Right atrium auricular region (tissue), 2 donors: ENCODE data around the gene ZBED4. TPM values are rescaled to one million over a fixed set of nuclear protein-coding genes. Genes with fewer than 3 reads are reported as not detected.

Experiments
- DNase-seq: peaks from one replicate; pipeline ENCODE4 v3.0.0-alpha.2; 2019; ENCODE audit warnings: low spot score
- H3K27ac ChIP-seq, 2 donors: fragments of 200-600 bp; sonication (generic); 1 replicate in 1 of 2; 2 replicates in 1 of 2; pipeline ENCODE4 v1.5.1; 2016 to 2019
- H3K27me3 ChIP-seq, 2 donors: fragments of 200-600 bp; sonication (generic); one replicate each; pipeline versions ENCODE4 v1.5.1 to v1.6.0; 2017 to 2019
- H3K36me3 ChIP-seq: fragments of 200-600 bp; sonication (generic); one replicate; pipeline ENCODE4 v1.5.1; 2016
- H3K4me1 ChIP-seq, 2 donors: fragments of 200-600 bp; sonication (generic); one replicate each; pipeline versions ENCODE4 v1.5.1 to v1.6.0; 2017 to 2019
- H3K4me3 ChIP-seq, 2 donors: fragments of 200-600 bp; sonication (generic); 1 replicate in 1 of 2; 2 replicates in 1 of 2; pipeline ENCODE4 v1.5.1; 2017 to 2019; ENCODE audit warnings: mild to moderate bottlenecking in 1 of 2, moderate library complexity in 1 of 2
- H3K9me3 ChIP-seq, 2 donors: fragments of 200-600 bp; sonication (generic); one replicate each; pipeline ENCODE4 v1.5.1; 2019
- total RNA-seq, 2 donors: library from RNA; depleted of rRNA; stranded (reverse); fragments of >200 nt; gene quantifications; one replicate each; pipeline ENCODE4 v1.1.0, GENCODE V29; 2016
- TF ChIP-seq, protein P1 (sequence below), 2 donors: fragments of 200-600 bp; sonication (generic); IDR thresholded peaks; one replicate each; pipeline ENCODE4 v1.5.1; 2019; ENCODE audit warnings: antibody characterized with exemption in 2 of 2

ZBED4 gene
- total RNA-seq, 2 donors from 2014 or later = 3.7 to 6.6 TPM

DNA sequence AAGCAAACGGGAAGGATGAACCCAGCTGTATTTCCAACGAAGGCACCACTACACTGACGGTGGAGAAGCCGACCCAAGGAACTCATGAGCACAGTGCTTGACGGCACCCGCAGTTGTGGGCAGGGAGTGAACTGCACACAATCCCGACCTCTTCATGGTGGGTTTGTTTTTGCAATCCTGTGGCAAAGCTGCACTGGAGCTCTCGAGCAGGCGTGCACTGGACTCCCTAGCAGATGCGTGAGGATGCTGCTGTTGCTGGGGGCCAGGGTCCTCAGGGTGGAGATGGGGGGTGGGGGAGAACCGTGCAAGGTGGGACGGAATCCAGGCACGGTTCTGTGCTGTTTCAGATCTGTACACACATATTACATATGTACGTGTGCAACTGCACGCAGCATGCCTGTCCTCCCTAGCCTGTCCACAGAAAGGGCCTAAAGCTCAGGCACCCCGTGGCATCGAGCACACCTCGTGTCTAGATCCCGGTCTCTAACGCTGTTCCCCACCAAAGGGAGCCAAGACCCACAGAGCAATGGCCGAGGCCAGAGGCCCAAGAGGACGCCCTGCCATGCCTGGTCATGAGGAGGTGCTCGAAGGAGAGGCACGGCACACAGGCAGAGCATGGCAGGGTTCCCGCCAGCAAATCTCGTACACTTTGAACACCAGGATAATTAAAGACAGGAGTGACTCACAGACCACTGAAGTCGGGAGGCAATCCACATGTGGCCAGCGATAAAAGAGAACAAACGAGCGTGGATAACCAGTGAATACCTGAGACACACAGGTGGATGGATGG, 47.0 kb downstream of the ZBED4 start:
- no peaks in the 10 kb centered on the region for H3K27me3 ChIP-seq
- no peaks in the 10 kb centered on the region for H3K4me1 ChIP-seq
- DNase-seq = no peak
- peaks cover 28% of the 10 kb centered on the region for H3K36me3 ChIP-seq
- H3K4me3 ChIP-seq = no peak overlapping the region
- TF ChIP-seq, protein P1, sequence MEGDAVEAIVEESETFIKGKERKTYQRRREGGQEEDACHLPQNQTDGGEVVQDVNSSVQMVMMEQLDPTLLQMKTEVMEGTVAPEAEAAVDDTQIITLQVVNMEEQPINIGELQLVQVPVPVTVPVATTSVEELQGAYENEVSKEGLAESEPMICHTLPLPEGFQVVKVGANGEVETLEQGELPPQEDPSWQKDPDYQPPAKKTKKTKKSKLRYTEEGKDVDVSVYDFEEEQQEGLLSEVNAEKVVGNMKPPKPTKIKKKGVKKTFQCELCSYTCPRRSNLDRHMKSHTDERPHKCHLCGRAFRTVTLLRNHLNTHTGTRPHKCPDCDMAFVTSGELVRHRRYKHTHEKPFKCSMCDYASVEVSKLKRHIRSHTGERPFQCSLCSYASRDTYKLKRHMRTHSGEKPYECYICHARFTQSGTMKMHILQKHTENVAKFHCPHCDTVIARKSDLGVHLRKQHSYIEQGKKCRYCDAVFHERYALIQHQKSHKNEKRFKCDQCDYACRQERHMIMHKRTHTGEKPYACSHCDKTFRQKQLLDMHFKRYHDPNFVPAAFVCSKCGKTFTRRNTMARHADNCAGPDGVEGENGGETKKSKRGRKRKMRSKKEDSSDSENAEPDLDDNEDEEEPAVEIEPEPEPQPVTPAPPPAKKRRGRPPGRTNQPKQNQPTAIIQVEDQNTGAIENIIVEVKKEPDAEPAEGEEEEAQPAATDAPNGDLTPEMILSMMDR (IDR thresholded peaks at IDR 0.05) = no peak
- no peak overlapping the region for H3K27ac ChIP-seq
- no peaks in the 10 kb centered on the region for H3K9me3 ChIP-seq

DNA sequence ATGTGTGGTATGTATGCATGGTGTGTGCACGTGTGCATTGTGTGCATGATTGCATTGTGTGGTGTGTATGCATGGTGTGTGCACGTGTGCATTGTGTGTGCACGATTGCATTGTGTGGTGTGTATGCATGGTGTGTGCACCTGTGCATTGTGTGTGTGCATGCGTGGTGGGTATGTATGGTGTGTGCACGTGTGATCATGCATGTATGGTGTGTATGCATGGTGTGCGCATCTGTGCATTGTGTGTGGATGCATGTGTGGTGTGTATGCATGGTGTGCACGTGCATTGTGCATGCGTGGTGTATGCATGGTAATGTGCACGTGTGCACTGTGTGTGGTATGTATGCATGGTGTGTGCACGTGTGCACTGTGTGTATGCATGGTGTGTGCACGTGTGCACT, 47.8 kb downstream of the ZBED4 start:
- no peaks in the 10 kb centered on the region for H3K9me3 ChIP-seq
- no peaks in the 10 kb centered on the region for H3K4me1 ChIP-seq
- no peaks in the 10 kb centered on the region for H3K27me3 ChIP-seq
- no peak overlapping the region for H3K27ac ChIP-seq
- no peak for DNase-seq
- H3K36me3 ChIP-seq = peaks cover 28% of the 10 kb centered on the region
- no peak overlapping the region for H3K4me3 ChIP-seq
- TF ChIP-seq, protein P1 (IDR thresholded peaks at IDR 0.05) = no peak

DNA sequence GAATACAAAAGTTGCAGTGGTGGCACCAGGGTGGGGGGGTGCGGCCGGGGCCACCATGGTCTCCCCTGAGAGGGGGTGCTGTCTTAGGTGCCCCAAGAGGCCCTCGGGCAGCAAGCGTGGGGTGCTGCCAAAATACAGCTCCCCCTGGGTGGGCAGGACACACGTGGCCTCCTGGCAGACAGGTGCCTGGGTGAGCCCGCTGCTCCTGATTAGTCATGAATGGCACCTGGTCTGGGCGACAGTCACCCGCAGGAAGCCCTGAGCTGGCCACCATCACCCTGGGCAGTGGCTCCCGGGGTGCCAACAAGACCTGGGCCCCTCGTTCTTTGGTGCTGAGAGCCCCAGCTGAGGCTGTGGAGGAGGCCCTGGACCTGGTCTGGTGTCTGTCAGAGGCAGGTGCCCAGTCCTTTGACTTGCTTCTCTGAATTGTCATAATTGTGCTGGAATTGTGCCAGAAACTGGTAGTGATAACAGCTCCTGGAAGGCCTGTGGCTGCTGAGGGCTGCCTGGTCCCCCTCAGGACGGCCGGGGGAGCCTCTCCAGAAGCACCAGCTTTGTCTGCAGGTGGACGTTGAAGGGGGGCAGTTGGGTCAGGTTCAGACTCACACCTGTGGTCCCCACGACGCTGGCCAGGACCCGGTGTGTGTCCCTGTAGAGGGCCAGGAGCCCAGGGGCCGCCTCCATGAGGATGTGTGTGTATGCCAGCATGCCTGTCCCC, 49.8 kb downstream of the ZBED4 start:
- TF ChIP-seq, protein P1 (IDR thresholded peaks at IDR 0.05) = no peak
- no peak overlapping the region for H3K4me3 ChIP-seq
- H3K36me3 ChIP-seq = peaks cover 39% of the 10 kb centered on the region
- no peak for DNase-seq
- no peak overlapping the region for H3K27ac ChIP-seq
- no peaks in the 10 kb centered on the region for H3K27me3 ChIP-seq
- no peaks in the 10 kb centered on the region for H3K9me3 ChIP-seq
- H3K4me1 ChIP-seq = no peaks in the 10 kb centered on the region

DNA sequence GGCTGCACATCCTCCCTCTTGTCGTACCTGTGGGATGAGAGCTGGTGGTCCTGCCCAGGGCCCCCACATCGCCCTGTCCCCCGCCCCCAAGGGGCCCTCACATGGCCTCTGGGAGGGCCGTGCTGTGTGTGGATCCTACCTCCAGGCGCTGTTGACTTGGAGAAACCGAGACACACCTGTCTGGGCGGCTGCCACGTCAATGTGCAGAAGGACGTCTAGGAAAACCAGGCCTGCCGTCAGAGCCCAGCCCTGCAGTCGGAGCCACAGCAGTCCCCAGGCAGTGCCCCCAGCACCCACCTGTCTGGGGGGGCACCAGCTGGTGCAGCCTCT, 50.4 kb downstream of the ZBED4 start:
- Histone ChIP-seq H3K36me3 (peaks cover 41% of the 10 kb centered on the region), H3K9me3 (no peaks in the 10 kb centered on the region), H3K4me3 (no peak overlapping the region), H3K27ac (no peak overlapping the region), H3K27me3 (no peaks in the 10 kb centered on the region), H3K4me1 (no peaks in the 10 kb centered on the region)
- TF ChIP-seq, protein P1 (IDR thresholded peaks at IDR 0.05) = no peak
- DNase-seq = no peak

DNA sequence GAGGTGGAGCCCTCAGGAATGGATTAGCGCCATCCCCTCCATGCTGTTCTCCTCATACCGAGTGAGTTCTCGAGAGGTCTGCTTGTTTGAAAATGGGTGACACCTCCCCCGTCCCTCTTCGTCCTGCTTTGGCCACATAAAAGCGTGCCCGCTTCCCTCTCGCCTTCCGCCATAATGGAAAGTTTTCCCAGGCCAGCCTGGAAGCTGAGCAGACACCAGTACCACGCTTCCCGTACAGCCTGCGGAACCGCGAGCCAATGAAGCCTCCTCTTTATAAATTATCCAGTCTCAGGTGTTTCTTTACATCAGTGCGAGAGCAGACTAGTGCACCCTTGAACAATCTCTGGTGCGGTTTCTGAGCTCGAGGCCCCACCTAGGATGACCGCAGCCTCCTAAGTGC, 51.8 kb downstream of the ZBED4 start:
- H3K4me3 ChIP-seq = no peak overlapping the region
- DNase-seq = no peak
- H3K4me1 ChIP-seq = no peaks in the 10 kb centered on the region
- peaks cover 41% of the 10 kb centered on the region for H3K36me3 ChIP-seq
- H3K9me3 ChIP-seq = no peaks in the 10 kb centered on the region
- no peaks in the 10 kb centered on the region for H3K27me3 ChIP-seq
- TF ChIP-seq, protein P1 (IDR thresholded peaks at IDR 0.05) = no peak
- H3K27ac ChIP-seq = no peak overlapping the region
